Lower leg skin (tissue), 3 donors: Measurements from ENCODE around the gene MTAP.

Source experiments
- POLR2A ChIP-seq, 2 donors: fragments of 450-650 bp; IDR thresholded peaks; one replicate each; pipeline ENCODE4 v1.6.1; 2016 to 2017; ENCODE audit warnings: antibody characterized with exemption in 2 of 2, mild to moderate bottlenecking in 1 of 2, moderate library complexity in 1 of 2
- TF ChIP-seq, protein P1 (sequence below), 3 donors: fragments of 450-650 bp; IDR thresholded peaks; one replicate each; pipeline ENCODE4 v1.5.1; 2016; ENCODE audit warnings: antibody characterized with exemption in 3 of 3, mild to moderate bottlenecking in 3 of 3, moderate library complexity in 2 of 3

DNA sequence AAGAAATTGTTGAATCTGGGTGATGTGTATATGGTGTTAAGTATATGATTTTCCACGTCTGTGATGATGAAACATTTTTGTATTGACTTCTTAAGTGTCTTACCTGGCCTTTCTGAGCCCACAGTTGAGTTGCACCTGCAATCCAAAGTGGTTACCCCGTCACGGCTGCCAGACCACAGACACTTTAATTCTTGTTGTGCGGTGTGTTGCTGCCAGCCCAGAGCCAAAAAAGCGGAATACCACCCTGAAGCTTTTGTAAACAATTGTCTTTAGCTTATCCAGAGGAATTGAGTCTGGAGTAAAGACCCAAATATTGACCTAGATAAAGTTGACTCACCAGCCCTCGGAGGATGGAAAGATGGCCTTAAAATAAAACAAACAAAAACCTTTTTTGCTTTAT, 35.1 kb downstream of the MTAP start:
- TF ChIP-seq, protein P1, sequence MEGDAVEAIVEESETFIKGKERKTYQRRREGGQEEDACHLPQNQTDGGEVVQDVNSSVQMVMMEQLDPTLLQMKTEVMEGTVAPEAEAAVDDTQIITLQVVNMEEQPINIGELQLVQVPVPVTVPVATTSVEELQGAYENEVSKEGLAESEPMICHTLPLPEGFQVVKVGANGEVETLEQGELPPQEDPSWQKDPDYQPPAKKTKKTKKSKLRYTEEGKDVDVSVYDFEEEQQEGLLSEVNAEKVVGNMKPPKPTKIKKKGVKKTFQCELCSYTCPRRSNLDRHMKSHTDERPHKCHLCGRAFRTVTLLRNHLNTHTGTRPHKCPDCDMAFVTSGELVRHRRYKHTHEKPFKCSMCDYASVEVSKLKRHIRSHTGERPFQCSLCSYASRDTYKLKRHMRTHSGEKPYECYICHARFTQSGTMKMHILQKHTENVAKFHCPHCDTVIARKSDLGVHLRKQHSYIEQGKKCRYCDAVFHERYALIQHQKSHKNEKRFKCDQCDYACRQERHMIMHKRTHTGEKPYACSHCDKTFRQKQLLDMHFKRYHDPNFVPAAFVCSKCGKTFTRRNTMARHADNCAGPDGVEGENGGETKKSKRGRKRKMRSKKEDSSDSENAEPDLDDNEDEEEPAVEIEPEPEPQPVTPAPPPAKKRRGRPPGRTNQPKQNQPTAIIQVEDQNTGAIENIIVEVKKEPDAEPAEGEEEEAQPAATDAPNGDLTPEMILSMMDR (IDR thresholded peaks at IDR 0.05) = no peak
- TF ChIP-seq POLR2A (IDR thresholded peaks at IDR 0.05) = no peak
